Endothelial cell of hepatic sinusoid (primary cell): Measurements from ENCODE around the gene TNFSF10.
"Not testable (repeated sequence)": the region's sequence is repeated elsewhere in the genome, so short reads cannot be mapped to it uniquely, and the experiment has no call there.

Experiments used
- in situ Hi-C: cut with HindIII; loops from 2 replicates; pipeline ENCODE4 v1.10.0; 2017; ENCODE audit warnings: low sequenced_read_pairs

The TNFSF10 gene

DNA sequence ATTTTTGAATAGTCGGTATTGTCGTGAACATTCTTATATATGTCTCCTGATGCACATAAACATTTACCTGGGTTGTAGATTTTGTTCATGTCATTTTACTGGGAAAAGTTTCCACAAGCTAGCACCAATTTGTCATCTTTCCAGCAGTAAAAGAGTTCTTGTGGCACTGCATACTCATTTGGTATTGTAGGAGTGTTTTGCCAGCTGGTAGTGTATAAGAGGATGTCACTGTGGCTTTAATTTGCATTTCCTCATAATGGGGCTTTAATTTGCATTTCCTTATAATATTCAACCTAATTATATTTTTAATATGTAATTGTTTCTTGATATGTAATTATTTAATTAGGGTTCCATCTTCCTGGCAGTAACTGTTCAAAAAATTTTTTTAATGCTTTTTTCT is 21.2 kb upstream of the TNFSF10 start:
- in situ Hi-C loops, result no loop called here

GRCh38 chr3:172543884-172544283 is 20.7 kb upstream of the TNFSF10 start:
- in situ Hi-C loops, result no loop called here

GRCh38 chr3:172543419-172543818 is 20.2 kb upstream of the TNFSF10 start:
- in situ Hi-C loops, result no loop called here

DNA sequence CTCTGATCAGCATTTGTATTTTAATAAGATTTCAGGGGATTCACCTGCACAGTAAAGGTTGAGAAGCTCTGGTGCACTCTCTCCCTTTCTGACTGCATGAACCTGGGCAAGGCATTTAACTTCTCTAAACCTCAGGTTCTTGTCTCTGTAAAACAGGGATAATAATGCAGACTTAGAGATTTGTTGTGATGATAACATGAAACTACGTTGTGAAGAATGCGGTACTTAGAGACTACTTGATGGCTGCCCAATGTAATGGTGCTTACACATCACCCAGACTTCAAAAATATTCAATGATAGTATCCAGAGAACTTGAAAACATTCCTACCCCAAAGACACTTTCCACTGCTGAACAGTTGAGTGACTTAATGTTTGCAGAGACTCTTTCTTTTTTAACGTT is 19.8 kb upstream of the TNFSF10 start:
- in situ Hi-C loops, result no loop called here

DNA sequence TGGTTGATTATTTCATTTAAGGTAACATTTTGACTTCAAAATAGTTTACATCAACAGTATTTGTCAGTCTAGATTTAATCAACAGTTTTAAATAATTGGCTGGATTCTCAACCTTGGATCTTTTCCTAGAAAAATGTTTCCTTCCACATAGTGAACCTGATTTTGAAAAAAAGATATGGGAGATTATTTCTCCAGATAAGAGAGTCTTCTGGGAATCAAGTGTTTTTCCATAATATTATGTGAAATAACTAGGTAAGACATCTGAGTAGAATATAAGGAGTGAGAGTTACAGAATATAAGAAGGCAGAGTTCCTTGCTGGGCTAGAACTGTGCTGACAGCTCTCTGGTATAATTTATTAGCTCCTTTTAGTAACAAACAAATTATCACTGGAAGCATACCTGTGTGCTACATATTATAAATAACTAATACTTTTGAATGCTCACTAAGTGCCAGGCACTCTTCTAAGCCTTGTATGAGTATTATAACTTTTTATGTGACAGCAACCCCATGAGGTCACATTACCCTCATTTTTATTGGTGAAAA is 18.8 kb upstream of the TNFSF10 start:
- in situ Hi-C loops, result no loop called here

GRCh38 chr3:172540049-172540448 is 16.8 kb upstream of the TNFSF10 start:
- in situ Hi-C loops, result no loop called here

GRCh38 chr3:172539273-172539672 is 16.0 kb upstream of the TNFSF10 start:
- in situ Hi-C loops, result no loop called here

DNA sequence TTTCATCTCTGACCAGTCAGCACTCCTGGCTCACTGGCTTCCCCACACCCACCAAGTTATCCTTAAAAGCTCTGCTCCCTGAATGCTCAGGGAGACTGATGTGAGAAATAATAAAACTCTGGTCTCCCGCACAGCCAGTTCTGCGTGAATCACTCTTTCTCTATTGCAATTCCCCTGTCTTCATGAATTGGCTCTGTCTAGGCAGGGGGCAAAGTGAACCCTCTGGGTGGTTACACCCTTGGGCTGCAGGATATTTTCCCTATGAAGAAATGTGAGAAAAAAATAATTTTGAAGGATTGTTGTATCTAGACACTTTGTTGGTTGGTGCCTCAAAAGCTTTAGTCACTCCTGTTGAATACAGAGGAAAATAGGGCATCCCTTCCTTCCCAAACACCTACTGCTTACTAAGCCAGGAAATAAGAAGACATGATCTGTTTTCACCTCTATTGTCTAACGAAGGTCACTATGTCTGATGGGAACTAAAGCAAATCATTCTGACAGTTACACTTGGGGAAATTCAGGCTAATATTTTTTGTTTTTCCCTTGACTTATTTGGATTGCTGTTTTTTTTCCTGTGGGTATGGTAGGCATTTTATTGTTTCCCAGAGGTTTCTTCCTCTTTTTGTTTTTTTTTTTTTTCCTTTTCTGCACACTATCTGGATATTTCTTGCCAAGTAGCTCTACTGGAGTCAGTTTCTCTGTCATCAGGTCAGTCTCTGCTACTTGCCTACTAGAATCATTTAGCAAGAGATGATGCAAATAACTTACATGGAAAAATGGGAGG is 15.3 kb upstream of the TNFSF10 start:
- in situ Hi-C loops, result no loop called here

GRCh38 chr3:172537507-172538158 is 14.4 kb upstream of the TNFSF10 start:
- in situ Hi-C loops, result no loop called here

- in situ Hi-C loops, result no loop called here
These were observed 13.8 kb upstream of the TNFSF10 start for GRCh38 chr3:172536993-172537419.

DNA sequence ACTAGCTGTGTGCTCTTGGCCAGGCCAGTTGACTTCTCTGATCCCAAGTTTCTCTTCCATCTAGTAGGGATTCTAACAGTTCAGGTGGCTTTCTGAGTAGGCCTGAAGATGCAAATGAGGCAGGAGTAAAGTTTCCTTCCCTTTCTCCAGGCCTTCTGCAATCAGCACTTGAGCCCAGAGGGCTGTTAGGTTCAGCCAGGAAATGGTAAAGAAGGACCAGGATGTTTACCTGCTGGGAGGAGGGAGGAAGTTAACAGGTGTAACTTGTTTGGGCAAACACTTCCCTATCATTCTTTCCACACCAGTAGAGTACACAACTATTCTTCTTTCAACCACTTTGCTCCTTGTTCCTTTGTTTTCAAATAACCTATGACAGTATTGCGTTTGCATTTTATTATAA is 13.3 kb upstream of the TNFSF10 start:
- in situ Hi-C loops, result no loop called here

DNA sequence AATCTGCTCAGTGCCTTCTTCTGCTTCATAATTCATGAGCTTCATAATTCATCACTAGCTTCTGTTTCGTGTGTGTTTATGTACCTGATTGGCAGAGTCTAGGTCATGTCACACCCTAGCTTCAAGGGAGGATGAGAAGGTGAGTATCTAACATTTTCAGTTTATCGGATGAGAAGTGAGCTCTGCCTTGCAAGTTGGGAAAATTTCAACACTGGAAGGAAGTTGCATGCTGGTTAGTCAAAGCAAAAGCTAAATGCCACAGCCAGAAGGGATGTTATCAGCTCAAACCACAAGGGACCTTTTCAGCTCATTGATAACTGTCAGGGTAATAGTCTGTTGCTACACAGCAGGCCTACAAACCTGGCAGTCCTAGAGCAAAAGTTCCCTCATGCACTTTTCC is 7.3 kb upstream of the TNFSF10 start:
- in situ Hi-C loops, result no loop called here

DNA sequence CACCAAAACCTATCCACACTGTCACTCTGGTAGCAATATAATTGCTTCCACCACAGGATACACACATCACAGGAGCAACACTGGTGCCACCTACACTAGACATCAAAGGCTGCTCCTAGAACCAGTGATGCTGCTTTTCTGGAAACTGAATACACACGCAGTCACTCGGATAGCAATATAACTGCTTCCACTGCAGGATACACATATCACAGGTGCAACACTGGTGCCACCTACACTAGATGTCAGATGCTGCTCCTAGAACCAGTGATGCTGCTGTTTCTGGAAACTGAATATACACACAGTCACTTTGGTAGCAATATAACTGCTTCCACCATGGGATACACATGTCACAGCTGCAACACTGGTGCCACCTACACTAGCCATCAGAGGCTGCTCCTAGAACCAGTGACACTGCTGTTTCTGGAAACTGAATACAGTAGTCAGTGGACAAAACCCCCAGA is 6.9 kb upstream of the TNFSF10 start:
- in situ Hi-C loops, result no loop called here

GRCh38 chr3:172528677-172529076 is 5.4 kb upstream of the TNFSF10 start:
- in situ Hi-C loops, result no loop called here

DNA sequence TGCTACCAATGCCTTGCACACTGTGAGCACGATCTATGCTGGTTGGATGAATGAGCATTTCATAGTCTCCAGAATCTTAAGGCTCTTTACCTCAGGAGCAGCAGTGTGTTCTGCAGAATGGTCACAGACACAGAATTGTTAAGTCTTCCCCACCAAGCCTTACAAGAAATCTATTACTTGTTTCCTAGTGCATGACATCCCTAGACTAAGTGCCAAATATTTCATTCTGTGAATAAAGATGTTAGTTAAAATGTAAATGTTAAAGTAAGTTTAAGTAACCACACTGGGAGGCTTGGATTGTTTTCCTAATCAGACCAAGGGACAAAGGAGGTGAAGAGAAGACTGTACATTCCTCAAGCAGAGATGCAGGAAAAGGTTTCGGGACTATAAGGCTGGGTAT is 4.1 kb upstream of the TNFSF10 start:
- in situ Hi-C loops, result no loop called here

DNA sequence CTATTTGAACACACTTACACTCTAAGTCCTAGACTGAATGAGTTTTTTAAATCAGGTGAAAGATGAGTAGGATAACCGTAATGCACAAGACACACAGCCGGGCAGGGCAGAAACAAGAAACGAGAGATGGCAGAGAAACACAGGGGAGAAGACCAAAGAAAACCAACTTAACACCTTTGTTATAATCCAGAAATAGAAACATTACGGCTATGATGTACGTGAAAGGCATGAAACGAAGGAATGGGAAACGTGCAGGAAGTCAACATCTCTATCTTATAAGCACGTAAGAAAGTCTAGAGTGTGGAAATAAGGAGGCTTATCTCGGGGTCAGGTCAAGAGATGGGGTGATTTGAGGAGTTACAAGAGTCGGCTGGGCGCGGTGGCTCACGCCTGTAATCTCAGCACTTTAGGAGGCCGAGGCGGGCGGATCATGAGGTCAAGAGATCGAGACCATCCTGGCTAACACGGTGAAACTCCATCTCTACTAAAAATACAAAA is 1.9 kb upstream of the TNFSF10 start:
- in situ Hi-C loops, result no loop called here

- in situ Hi-C loops, result no loop called here
These were observed 1.4 kb upstream of the TNFSF10 start for GRCh38 chr3:172524611-172525010.

GRCh38 chr3:172521837-172522726 is 1.1 kb downstream of the TNFSF10 start:
- in situ Hi-C loops, result not testable (repeated sequence)

GRCh38 chr3:172520301-172520831 is 2.9 kb downstream of the TNFSF10 start:
- in situ Hi-C loops, result no loop called here

- in situ Hi-C loops, result no loop called here
These were observed 3.5 kb downstream of the TNFSF10 start for GRCh38 chr3:172519740-172520139.
